ENCODE data around the gene WFDC9. TPM values are rescaled to one million over a fixed set of nuclear protein-coding genes. Genes with fewer than 3 reads are reported as not detected.

The WFDC9 gene
- total RNA-seq, 1 experiment from 2014 or later = not detected

DNA sequence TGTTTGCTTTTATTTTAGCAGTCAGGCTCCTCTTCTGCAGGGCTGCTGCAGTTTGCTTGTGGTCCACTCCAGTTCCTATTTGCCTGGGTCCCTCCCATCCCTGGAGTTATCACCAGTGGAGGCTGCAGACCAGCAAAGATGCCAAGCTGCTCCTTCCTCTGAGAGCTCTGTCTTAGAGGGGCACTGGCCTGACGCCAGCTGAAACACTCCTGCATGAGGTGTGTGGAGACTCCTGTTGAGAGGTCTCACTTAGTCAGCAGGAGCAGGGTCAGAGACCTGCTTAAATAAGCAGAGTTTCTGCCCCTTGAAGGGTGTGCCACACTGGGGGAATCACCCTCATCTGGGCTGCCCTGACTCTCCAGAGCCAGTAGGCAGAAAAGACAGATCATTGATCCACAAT lies 35.8 kb downstream of the WFDC9 start:
- intact Hi-C loops (cut with micrococcal nuclease) = no loop called here
- H3K9me2 ChIP-seq (ENCODE audit: insufficient read depth) = no peaks in the 10 kb centered on the region
- H3K27me3 ChIP-seq (ENCODE audit: insufficient read depth, low read length) = no peaks in the 10 kb centered on the region; the same call in 1 of the 2 replicates
- H3K4me3 ChIP-seq (replicated peaks in 1 of 2; ENCODE audit: low read depth in 1 of 2, low read length in 2 of 2) = no peak overlapping the region
- TF ChIP-seq, protein P1, sequence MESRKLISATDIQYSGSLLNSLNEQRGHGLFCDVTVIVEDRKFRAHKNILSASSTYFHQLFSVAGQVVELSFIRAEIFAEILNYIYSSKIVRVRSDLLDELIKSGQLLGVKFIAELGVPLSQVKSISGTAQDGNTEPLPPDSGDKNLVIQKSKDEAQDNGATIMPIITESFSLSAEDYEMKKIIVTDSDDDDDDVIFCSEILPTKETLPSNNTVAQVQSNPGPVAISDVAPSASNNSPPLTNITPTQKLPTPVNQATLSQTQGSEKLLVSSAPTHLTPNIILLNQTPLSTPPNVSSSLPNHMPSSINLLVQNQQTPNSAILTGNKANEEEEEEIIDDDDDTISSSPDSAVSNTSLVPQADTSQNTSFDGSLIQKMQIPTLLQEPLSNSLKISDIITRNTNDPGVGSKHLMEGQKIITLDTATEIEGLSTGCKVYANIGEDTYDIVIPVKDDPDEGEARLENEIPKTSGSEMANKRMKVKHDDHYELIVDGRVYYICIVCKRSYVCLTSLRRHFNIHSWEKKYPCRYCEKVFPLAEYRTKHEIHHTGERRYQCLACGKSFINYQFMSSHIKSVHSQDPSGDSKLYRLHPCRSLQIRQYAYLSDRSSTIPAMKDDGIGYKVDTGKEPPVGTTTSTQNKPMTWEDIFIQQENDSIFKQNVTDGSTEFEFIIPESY (IDR thresholded peaks at IDR 0.05; ENCODE audit: extremely low read depth, insufficient replicate concordance, low read length) = no peak
- TF ChIP-seq CEBPB (IDR thresholded peaks at IDR 0.05; ENCODE audit: low read depth) (no peak), CBX3 (IDR thresholded peaks at IDR 0.05; ENCODE audit: low read depth) (no peak), ZNF274 (IDR thresholded peaks at IDR 0.05; ENCODE audit: low read depth, low read length) (no peak), JUND (IDR thresholded peaks at IDR 0.05) (no peak), FOSL1 (IDR thresholded peaks at IDR 0.05; ENCODE audit: low read depth) (no peak), YY1 (IDR thresholded peaks at IDR 0.05; ENCODE audit: extremely low read depth, insufficient replicate concordance, low read depth, low read length) (no peak), SP1 (IDR thresholded peaks at IDR 0.05; ENCODE audit: low read depth) (no peak), POLR2A (IDR thresholded peaks at IDR 0.05; ENCODE audit: borderline replicate concordance, extremely low read depth, insufficient read depth, insufficient read length) (no peak), TCF7L2 (IDR thresholded peaks at IDR 0.05; ENCODE audit: borderline replicate concordance, extremely low read depth, insufficient read depth, insufficient read length) (no peak), EZH2phosphoT487 (IDR thresholded peaks at IDR 0.05; ENCODE audit: borderline replicate concordance) (no peak), EGR1 (IDR thresholded peaks at IDR 0.05; ENCODE audit: low read depth) (no peak), EZH2 (IDR thresholded peaks at IDR 0.05) (no peak), POLR2AphosphoS5 (IDR thresholded peaks at IDR 0.05; ENCODE audit: low read depth, low read length) (no peak), SIN3A (IDR thresholded peaks at IDR 0.05; ENCODE audit: low read depth) (no peak), ZFX (IDR thresholded peaks at IDR 0.05) (no peak)
- TF ChIP-seq, protein P2, sequence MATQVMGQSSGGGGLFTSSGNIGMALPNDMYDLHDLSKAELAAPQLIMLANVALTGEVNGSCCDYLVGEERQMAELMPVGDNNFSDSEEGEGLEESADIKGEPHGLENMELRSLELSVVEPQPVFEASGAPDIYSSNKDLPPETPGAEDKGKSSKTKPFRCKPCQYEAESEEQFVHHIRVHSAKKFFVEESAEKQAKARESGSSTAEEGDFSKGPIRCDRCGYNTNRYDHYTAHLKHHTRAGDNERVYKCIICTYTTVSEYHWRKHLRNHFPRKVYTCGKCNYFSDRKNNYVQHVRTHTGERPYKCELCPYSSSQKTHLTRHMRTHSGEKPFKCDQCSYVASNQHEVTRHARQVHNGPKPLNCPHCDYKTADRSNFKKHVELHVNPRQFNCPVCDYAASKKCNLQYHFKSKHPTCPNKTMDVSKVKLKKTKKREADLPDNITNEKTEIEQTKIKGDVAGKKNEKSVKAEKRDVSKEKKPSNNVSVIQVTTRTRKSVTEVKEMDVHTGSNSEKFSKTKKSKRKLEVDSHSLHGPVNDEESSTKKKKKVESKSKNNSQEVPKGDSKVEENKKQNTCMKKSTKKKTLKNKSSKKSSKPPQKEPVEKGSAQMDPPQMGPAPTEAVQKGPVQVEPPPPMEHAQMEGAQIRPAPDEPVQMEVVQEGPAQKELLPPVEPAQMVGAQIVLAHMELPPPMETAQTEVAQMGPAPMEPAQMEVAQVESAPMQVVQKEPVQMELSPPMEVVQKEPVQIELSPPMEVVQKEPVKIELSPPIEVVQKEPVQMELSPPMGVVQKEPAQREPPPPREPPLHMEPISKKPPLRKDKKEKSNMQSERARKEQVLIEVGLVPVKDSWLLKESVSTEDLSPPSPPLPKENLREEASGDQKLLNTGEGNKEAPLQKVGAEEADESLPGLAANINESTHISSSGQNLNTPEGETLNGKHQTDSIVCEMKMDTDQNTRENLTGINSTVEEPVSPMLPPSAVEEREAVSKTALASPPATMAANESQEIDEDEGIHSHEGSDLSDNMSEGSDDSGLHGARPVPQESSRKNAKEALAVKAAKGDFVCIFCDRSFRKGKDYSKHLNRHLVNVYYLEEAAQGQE (IDR thresholded peaks at IDR 0.05; ENCODE audit: low read depth) = no peak
- TF ChIP-seq, protein P3, sequence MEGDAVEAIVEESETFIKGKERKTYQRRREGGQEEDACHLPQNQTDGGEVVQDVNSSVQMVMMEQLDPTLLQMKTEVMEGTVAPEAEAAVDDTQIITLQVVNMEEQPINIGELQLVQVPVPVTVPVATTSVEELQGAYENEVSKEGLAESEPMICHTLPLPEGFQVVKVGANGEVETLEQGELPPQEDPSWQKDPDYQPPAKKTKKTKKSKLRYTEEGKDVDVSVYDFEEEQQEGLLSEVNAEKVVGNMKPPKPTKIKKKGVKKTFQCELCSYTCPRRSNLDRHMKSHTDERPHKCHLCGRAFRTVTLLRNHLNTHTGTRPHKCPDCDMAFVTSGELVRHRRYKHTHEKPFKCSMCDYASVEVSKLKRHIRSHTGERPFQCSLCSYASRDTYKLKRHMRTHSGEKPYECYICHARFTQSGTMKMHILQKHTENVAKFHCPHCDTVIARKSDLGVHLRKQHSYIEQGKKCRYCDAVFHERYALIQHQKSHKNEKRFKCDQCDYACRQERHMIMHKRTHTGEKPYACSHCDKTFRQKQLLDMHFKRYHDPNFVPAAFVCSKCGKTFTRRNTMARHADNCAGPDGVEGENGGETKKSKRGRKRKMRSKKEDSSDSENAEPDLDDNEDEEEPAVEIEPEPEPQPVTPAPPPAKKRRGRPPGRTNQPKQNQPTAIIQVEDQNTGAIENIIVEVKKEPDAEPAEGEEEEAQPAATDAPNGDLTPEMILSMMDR (IDR thresholded peaks at IDR 0.05 in 2 of 3, conservative IDR thresholded peaks at IDR 0.05 in 1 of 3; ENCODE audit: borderline replicate concordance in 1 of 3, insufficient read depth in 1 of 3, low read depth in 2 of 3, low read length in 2 of 3) = no peak
- TF ChIP-seq, protein P4, sequence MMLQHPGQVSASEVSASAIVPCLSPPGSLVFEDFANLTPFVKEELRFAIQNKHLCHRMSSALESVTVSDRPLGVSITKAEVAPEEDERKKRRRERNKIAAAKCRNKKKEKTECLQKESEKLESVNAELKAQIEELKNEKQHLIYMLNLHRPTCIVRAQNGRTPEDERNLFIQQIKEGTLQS (IDR thresholded peaks at IDR 0.05) = no peak
- CTCF ChIA-PET = interaction anchor here (1.8 kb wide), 1 partner anchor 176 kb away, joined by 4 read pairs; no protein-coding TSS in a partner anchor
- no peaks in the 10 kb centered on the region for H4K20me1 ChIP-seq (ENCODE audit: insufficient read depth)
- RAD21 ChIA-PET (ENCODE audit: low non-redundant PET in 1 of 2, low total read pairs in 2 of 2, uncharacterized antibody in 2 of 2, unreplicated experiment in 2 of 2) = no interaction called here
- no peaks in the 10 kb centered on the region for H3K79me2 ChIP-seq (ENCODE audit: insufficient read depth, low read length)
- no peak overlapping the region for H3K4me2 ChIP-seq (ENCODE audit: low read length)
- no peaks in the 10 kb centered on the region for H3K4me1 ChIP-seq (ENCODE audit: control insufficient read depth in 1 of 2, insufficient read depth in 2 of 2, low read length in 2 of 2)
- no peak overlapping the region for H2AFZ ChIP-seq (ENCODE audit: low read depth, low read length, poor library complexity, severe bottlenecking)
- no peaks in the 10 kb centered on the region for H3K36me3 ChIP-seq (ENCODE audit: control insufficient read depth in 1 of 2, insufficient read depth in 2 of 2, low read length in 2 of 2)
- DNase-seq (ENCODE audit: low read depth, low spot score) (no peak), ATAC-seq (no peak)
- H3K9ac ChIP-seq (ENCODE audit: low read length) = no peak overlapping the region
- no peak overlapping the region for H3K27ac ChIP-seq (ENCODE audit: low read depth, low read length)
- no TSS peak for BruUV-seq (replicated peaks)
- H3K9me3 ChIP-seq (ENCODE audit: control insufficient read depth in 1 of 2, insufficient read depth in 1 of 2, low read depth in 1 of 2, low read length in 2 of 2) = no peaks in the 10 kb centered on the region
- POLR2A ChIA-PET = no interaction called here

All from HCT116 (cell line).